ENCODE results near the gene E2F2.

- TF ChIP-seq CBX2 (IDR thresholded peaks at IDR 0.05; ENCODE audit: low read depth, low read length): no peak
- no peak for TF ChIP-seq CBX2 (CRISPR knock-in tag; IDR thresholded peaks at IDR 0.05; ENCODE audit: low read depth)
- TF ChIP-seq JUN (CRISPR knock-in tag; IDR thresholded peaks at IDR 0.05): no peak
- TF ChIP-seq, protein P1, sequence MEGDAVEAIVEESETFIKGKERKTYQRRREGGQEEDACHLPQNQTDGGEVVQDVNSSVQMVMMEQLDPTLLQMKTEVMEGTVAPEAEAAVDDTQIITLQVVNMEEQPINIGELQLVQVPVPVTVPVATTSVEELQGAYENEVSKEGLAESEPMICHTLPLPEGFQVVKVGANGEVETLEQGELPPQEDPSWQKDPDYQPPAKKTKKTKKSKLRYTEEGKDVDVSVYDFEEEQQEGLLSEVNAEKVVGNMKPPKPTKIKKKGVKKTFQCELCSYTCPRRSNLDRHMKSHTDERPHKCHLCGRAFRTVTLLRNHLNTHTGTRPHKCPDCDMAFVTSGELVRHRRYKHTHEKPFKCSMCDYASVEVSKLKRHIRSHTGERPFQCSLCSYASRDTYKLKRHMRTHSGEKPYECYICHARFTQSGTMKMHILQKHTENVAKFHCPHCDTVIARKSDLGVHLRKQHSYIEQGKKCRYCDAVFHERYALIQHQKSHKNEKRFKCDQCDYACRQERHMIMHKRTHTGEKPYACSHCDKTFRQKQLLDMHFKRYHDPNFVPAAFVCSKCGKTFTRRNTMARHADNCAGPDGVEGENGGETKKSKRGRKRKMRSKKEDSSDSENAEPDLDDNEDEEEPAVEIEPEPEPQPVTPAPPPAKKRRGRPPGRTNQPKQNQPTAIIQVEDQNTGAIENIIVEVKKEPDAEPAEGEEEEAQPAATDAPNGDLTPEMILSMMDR (CRISPR knock-in tag; IDR thresholded peaks at IDR 0.05): no peak
- TF ChIP-seq POGK (CRISPR knock-in tag; conservative IDR thresholded peaks at IDR 0.05): no peak
- TF ChIP-seq ZNF136 (CRISPR knock-in tag; IDR thresholded peaks at IDR 0.05; ENCODE audit: low read depth): no peak
These were observed 43.3 kb upstream of the E2F2 start for GRCh38 chr1:23574265-23574754.

All from HepG2 (cell line).